Measurements from ENCODE around the gene KITLG.

DNA sequence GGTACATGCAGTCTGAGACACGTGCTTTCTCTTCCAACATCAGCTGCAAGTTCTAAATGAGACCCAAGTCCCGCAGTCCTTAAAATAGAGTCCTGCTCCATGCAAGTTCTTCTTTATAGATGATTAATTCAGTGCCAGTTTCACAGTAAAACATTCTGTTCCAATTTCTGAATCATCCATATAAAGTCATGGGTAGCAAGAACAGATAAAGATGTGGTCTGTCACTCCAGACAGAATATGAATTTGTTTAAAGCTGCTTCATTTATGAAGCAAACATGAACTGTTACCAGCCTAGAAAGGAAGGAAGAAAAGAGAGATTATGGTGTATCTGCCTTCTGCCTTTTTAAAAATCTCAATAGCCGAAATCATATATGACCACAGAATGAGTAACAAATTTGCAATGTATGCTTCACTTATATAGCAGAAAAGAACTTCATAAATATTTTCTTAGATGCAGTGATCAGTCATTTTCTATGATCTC, 83.3 kb downstream of the KITLG start:
- TF ChIP-seq, protein P1, sequence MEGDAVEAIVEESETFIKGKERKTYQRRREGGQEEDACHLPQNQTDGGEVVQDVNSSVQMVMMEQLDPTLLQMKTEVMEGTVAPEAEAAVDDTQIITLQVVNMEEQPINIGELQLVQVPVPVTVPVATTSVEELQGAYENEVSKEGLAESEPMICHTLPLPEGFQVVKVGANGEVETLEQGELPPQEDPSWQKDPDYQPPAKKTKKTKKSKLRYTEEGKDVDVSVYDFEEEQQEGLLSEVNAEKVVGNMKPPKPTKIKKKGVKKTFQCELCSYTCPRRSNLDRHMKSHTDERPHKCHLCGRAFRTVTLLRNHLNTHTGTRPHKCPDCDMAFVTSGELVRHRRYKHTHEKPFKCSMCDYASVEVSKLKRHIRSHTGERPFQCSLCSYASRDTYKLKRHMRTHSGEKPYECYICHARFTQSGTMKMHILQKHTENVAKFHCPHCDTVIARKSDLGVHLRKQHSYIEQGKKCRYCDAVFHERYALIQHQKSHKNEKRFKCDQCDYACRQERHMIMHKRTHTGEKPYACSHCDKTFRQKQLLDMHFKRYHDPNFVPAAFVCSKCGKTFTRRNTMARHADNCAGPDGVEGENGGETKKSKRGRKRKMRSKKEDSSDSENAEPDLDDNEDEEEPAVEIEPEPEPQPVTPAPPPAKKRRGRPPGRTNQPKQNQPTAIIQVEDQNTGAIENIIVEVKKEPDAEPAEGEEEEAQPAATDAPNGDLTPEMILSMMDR (conservative IDR thresholded peaks at IDR 0.05; ENCODE audit: low read depth, low read length) = no peak
- no peak for TF ChIP-seq EZH2 (IDR thresholded peaks at IDR 0.05; ENCODE audit: borderline replicate concordance, low read depth, low read length, poor library complexity, severe bottlenecking)
